K562 (cell line): ENCODE measurements around the gene PDK1. TPM values are rescaled to one million over a fixed set of nuclear protein-coding genes. Genes with fewer than 3 reads are reported as not detected.

Source experiments
- CAMTA2 ChIP-seq: fragments of 250-450 bp; sonication (Bioruptor Pico); conservative IDR thresholded peaks from 2 replicates; pipeline ENCODE4 v1.5.1; 2022
- EP300 ChIP-seq: IDR thresholded peaks from 2 replicates; pipeline ENCODE4 v1.6.1; 2012; ENCODE audit warnings: low read length, improper control_type of control experiment
- ERF ChIP-seq: fragments of 450-650 bp; formaldehyde crosslinking; IDR thresholded peaks from 2 replicates; pipeline ENCODE4 v1.4.0; 2020; ENCODE audit warnings: mild to moderate bottlenecking, mixed read lengths
- HEY1 ChIP-seq: fragments of 250-450 bp; sonication (Bioruptor Pico); IDR thresholded peaks from 2 replicates; pipeline ENCODE4 v1.5.0; 2020; ENCODE audit warnings: mild to moderate bottlenecking, moderate library complexity, borderline replicate concordance
- HSF4 ChIP-seq: fragments of 250-450 bp; sonication (Bioruptor Pico); IDR thresholded peaks from 2 replicates; pipeline ENCODE4 v2.1.2; 2022; ENCODE audit warnings: mild to moderate bottlenecking, moderate library complexity, borderline replicate concordance
- KAT7 ChIP-seq: sonication (generic); formaldehyde crosslinking; IDR thresholded peaks from 2 replicates; pipeline ENCODE4 v1.8.0; 2022; ENCODE audit warnings: missing genetic modification reagents, mild to moderate bottlenecking, borderline replicate concordance
- MBD2 ChIP-seq: sonication (generic); IDR thresholded peaks from 2 replicates; pipeline ENCODE4 v1.6.1; 2016; ENCODE audit warnings: low read depth, borderline replicate concordance
- MEF2D ChIP-seq: conservative IDR thresholded peaks from 2 replicates; pipeline ENCODE4 v1.6.1; 2016; ENCODE audit warnings: low read depth, missing genetic modification characterization, missing compliant biosample characterization
- MYNN ChIP-seq, 2 experiments: sonication (generic); formaldehyde crosslinking in 1 of 2; IDR thresholded peaks; 2 replicates each; pipeline versions ENCODE4 v1.5.0 to v1.6.1; 2016 to 2020; ENCODE audit warnings: antibody characterized with exemption in 1 of 2, missing genetic modification reagents in 1 of 2
- NELFE ChIP-seq: IDR thresholded peaks from 2 replicates; pipeline ENCODE4 v1.6.1; 2011; ENCODE audit warnings: mild to moderate bottlenecking; ENCODE audit not compliant: insufficient read depth, insufficient read length
- NFE2L1 ChIP-seq: fragments of 450-650 bp; IDR thresholded peaks from 2 replicates; pipeline ENCODE4 v1.6.1; 2016; ENCODE audit warnings: missing genetic modification characterization, low read depth, mild to moderate bottlenecking, missing compliant biosample characterization, moderate library complexity, borderline replicate concordance
- NFIC ChIP-seq: fragments of 450-650 bp; IDR thresholded peaks from 2 replicates; pipeline ENCODE4 v1.6.1; 2017; ENCODE audit warnings: mild to moderate bottlenecking, inconsistent platforms
- PYGO2 ChIP-seq: fragments of 450-650 bp; IDR thresholded peaks from 2 replicates; pipeline ENCODE4 v1.6.1; 2016; ENCODE audit warnings: mild to moderate bottlenecking, missing genetic modification characterization, moderate library complexity, missing compliant biosample characterization
- SETDB1 ChIP-seq: IDR thresholded peaks from one replicate; pipeline ENCODE4 v1.6.1; 2012; ENCODE audit warnings: low read length, control low read depth, inconsistent platforms
- TCF3 ChIP-seq: sonication (generic); formaldehyde crosslinking; IDR thresholded peaks from 2 replicates; pipeline ENCODE4 v1.4.0; 2020; ENCODE audit warnings: mild to moderate bottlenecking, missing genetic modification reagents
- ZNF140 ChIP-seq: fragments of 250-450 bp; sonication (Bioruptor Pico); IDR thresholded peaks from 2 replicates; pipeline ENCODE4 v1.8.0; 2021; ENCODE audit warnings: moderate library complexity, mild to moderate bottlenecking, inconsistent platforms
- ZNF146 ChIP-seq: IDR thresholded peaks from one replicate; pipeline ENCODE4 v1.6.1; 2018; ENCODE audit warnings: missing compliant biosample characterization; ENCODE audit not compliant: unreplicated experiment
- ZNF224 ChIP-seq: sonication (generic); formaldehyde crosslinking; IDR thresholded peaks from 2 replicates; pipeline ENCODE4 v1.8.0; 2022; ENCODE audit warnings: mild to moderate bottlenecking, missing genetic modification reagents
- ZNF277 ChIP-seq: fragments of 250-450 bp; sonication (Bioruptor Pico); IDR thresholded peaks from 2 replicates; pipeline ENCODE4 v1.8.0; 2022; ENCODE audit warnings: inconsistent platforms, mild to moderate bottlenecking, moderate library complexity, borderline replicate concordance
- ZNF444 ChIP-seq: fragments of 250-450 bp; sonication (Bioruptor Pico); IDR thresholded peaks from 2 replicates; pipeline ENCODE4 v1.4.0; 2020; ENCODE audit warnings: mild to moderate bottlenecking, moderate library complexity
- polyA plus RNA-seq, 8 experiments: library from polyadenylated mRNA; depleted of rRNA in 4 of 8; stranded (reverse) in 5 of 8; unstranded in 3 of 8; fragments of >200 nt; fragmentation: Nextera tagmentation in 2 of 8; fragmentation: Illumina TruSeq in 1 of 8; extraction: Ambion mirVana in 2 of 8; extraction: Trizol in 1 of 8; gene quantifications; 2 replicates each; pipeline versions ENCODE4 v1.2.1 to v1.2.3, GENCODE V29; 2011 to 2014; ENCODE audit warnings: inconsistent platforms in 1 of 8, missing spikeins in 1 of 8
- total RNA-seq, 7 experiments: library from RNA; depleted of rRNA in 6 of 7; stranded (reverse); fragments of >200 nt in 6 of 7; fragmentation: Illumina TruSeq in 2 of 7; extraction: Trizol in 2 of 7; gene quantifications; 2 replicates each; pipeline versions ENCODE4 v1.2.1 to v1.2.3, GENCODE V29; 2011 to 2021; ENCODE audit warnings: low replicate concordance in 1 of 7
- TF ChIP-seq, protein P1 (sequence below): fragments of 250-450 bp; sonication (Bioruptor Pico); IDR thresholded peaks from 2 replicates; pipeline ENCODE4 v1.4.0; 2020; ENCODE audit warnings: borderline replicate concordance
- TF ChIP-seq, protein P2 (sequence below): conservative IDR thresholded peaks from 2 replicates; pipeline ENCODE4 v1.6.1; 2011; ENCODE audit warnings: low read depth, mild to moderate bottlenecking, low read length; ENCODE audit not compliant: control insufficient read depth
- TF ChIP-seq, protein P3 (sequence below): fragments of 450-650 bp; formaldehyde crosslinking; IDR thresholded peaks from 2 replicates; pipeline ENCODE4 v1.4.0; 2020; ENCODE audit warnings: mild to moderate bottlenecking, mixed read lengths

The PDK1 gene
- total and polyA plus RNA-seq, 9 of the 15 experiments (the other 6 are each of a cell fraction or from before 2014, with no cell fraction given) = 3.5 to 176 (median 13.9) TPM

DNA sequence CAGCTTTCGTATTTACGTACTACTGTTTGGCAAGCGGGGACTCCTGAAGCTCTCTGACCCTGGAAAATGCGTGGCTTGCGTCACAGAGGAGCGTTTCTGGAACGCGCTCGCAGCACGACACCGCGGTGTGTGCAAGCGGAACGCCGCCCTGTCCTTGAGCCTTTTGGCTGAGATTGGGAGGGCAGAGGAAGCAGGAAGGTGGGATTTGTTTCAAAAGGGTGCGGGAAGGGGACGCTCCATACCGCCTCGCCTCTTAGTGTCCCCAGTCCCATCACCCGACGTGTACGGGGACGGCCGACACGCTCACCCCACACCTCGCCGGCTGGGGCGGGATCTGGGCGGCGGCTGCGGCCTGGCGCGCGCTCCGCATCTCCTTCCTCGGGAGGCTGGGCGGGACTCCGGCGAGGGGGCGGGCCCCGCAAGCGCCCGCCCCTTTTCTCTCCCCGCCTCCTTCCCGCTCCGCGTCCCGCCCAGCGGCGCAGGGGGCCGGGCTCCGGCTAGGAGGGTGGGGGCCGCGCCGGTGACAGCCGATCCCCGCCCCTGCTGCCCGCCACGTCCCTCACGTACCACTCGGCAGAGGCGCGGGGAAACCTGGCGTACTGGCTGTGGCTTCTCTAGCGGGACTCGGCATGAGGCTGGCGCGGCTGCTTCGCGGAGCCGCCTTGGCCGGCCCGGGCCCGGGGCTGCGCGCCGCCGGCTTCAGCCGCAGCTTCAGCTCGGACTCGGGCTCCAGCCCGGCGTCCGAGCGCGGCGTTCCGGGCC, at the start of gene PDK1 (continued):
- TF ChIP-seq, protein P1, sequence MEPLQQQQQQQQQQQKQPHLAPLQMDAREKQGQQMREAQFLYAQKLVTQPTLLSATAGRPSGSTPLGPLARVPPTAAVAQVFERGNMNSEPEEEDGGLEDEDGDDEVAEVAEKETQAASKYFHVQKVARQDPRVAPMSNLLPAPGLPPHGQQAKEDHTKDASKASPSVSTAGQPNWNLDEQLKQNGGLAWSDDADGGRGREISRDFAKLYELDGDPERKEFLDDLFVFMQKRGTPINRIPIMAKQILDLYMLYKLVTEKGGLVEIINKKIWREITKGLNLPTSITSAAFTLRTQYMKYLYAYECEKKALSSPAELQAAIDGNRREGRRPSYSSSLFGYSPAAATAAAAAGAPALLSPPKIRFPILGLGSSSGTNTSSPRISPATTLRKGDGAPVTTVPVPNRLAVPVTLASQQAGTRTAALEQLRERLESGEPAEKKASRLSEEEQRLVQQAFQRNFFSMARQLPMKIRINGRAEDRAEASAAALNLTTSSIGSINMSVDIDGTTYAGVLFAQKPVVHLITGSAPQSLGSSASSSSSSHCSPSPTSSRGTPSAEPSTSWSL (CRISPR knock-in tag) = no peak; the same call in 1 of the 2 replicates
- no peak for TF ChIP-seq PYGO2 (tag)
- TF ChIP-seq MBD2 = peak; percentile 16; the same call in 1 of the 2 replicates
- no peak for TF ChIP-seq SETDB1
- no peak; the same call in 1 of the 2 replicates for TF ChIP-seq TCF3
- TF ChIP-seq MYNN (IDR thresholded peaks at IDR 0.05) = 0 out of 2 replicates have a peak, but pooled peaks have one; percentile 39
- TF ChIP-seq MYNN (CRISPR knock-in tag; IDR thresholded peaks at IDR 0.05) = no peak
- TF ChIP-seq, protein P2, sequence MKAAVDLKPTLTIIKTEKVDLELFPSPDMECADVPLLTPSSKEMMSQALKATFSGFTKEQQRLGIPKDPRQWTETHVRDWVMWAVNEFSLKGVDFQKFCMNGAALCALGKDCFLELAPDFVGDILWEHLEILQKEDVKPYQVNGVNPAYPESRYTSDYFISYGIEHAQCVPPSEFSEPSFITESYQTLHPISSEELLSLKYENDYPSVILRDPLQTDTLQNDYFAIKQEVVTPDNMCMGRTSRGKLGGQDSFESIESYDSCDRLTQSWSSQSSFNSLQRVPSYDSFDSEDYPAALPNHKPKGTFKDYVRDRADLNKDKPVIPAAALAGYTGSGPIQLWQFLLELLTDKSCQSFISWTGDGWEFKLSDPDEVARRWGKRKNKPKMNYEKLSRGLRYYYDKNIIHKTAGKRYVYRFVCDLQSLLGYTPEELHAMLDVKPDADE = 0 out of 2 replicates have a peak, but pooled peaks have one; percentile 51
- no peak for TF ChIP-seq ZNF146 (CRISPR knock-in tag)
- peak; percentile 74 for TF ChIP-seq NFIC
- TF ChIP-seq KAT7 (CRISPR knock-in tag) = peak; percentile 60; the same call in 1 of the 2 replicates
- peak; percentile 2; the same call in 1 of the 2 replicates for TF ChIP-seq EP300
- no peak for TF ChIP-seq ZNF224 (CRISPR knock-in tag)
- TF ChIP-seq MEF2D = no peak
- TF ChIP-seq ZNF140 (CRISPR knock-in tag) = no peak
- TF ChIP-seq HEY1 (CRISPR knock-in tag) = no peak
- no peak for TF ChIP-seq NFE2L1 (tag)
- TF ChIP-seq CAMTA2 (CRISPR knock-in tag) = no peak
- no peak for TF ChIP-seq HSF4 (CRISPR knock-in tag)
- no peak for TF ChIP-seq NELFE
- TF ChIP-seq ERF (CRISPR knock-in tag) = no peak
- TF ChIP-seq, protein P3, sequence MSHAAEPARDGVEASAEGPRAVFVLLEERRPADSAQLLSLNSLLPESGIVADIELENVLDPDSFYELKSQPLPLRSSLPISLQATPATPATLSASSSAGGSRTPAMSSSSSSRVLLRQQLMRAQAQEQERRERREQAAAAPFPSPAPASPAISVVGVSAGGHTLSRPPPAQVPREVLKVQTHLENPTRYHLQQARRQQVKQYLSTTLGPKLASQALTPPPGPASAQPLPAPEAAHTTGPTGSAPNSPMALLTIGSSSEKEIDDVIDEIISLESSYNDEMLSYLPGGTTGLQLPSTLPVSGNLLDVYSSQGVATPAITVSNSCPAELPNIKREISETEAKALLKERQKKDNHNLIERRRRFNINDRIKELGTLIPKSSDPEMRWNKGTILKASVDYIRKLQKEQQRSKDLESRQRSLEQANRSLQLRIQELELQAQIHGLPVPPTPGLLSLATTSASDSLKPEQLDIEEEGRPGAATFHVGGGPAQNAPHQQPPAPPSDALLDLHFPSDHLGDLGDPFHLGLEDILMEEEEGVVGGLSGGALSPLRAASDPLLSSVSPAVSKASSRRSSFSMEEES (CRISPR knock-in tag) = no peak
- no peak for TF ChIP-seq ZNF277 (CRISPR knock-in tag)
- TF ChIP-seq ZNF444 (CRISPR knock-in tag) = no peak
